Measurements from ENCODE around the gene GMPR. TPM values are rescaled to one million over a fixed set of nuclear protein-coding genes. Genes with fewer than 3 reads are reported as not detected.

Gene GMPR
- total RNA-seq, 1 experiment from 2014 or later, result 24.0 TPM

DNA sequence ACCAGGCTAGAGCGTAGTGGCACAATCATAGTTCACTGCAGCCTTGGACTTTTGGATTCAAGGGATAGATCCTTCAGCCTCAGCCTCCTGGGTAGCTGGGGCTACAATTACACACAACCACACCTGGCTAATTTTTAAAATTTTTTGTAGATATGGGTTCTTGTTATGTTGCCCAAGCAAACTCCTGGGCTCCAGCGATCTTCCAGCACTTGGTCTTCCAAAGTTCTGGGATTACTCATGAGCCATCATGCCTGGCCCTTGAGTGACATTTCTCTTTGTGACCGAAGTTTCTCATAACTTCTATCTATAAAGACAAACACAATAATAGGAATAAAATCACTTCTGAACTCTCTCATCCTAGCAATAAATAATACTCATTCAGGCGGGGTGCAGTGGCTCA lies 26.1 kb upstream of the GMPR start:
- no peaks in the 10 kb centered on the region for H3K79me2 ChIP-seq (ENCODE audit: insufficient read depth, low read length)
- intact Hi-C loops (cut with micrococcal nuclease), result no loop called here
- no peak overlapping the region for H3K9ac ChIP-seq (ENCODE audit: low read length)
- H4K20me1 ChIP-seq (ENCODE audit: insufficient read depth), result no peaks in the 10 kb centered on the region
- H3K27me3 ChIP-seq (ENCODE audit: insufficient read depth, low read length), result peaks cover 6% of the 10 kb centered on the region; the same call in 1 of the 2 replicates
- no peaks in the 10 kb centered on the region for H3K9me2 ChIP-seq (ENCODE audit: insufficient read depth)
- H3K9me3 ChIP-seq (ENCODE audit: control insufficient read depth in 1 of 2, insufficient read depth in 1 of 2, low read depth in 1 of 2, low read length in 2 of 2), result no peaks in the 10 kb centered on the region
- H3K36me3 ChIP-seq (ENCODE audit: control insufficient read depth in 1 of 2, insufficient read depth in 2 of 2, low read length in 2 of 2), result no peaks in the 10 kb centered on the region
- H3K4me2 ChIP-seq (ENCODE audit: low read length), result no peak overlapping the region
- H2AFZ ChIP-seq (ENCODE audit: low read depth, low read length, poor library complexity, severe bottlenecking), result no peak overlapping the region
- no peak overlapping the region for H3K4me3 ChIP-seq (replicated peaks in 1 of 2; ENCODE audit: low read depth in 1 of 2, low read length in 2 of 2)
- DNase-seq (ENCODE audit: low read depth, low spot score) (no peak), ATAC-seq (no peak)
- BruUV-seq (replicated peaks), result no TSS peak
- ChIA-PET CTCF (interaction anchor here (1.6 kb wide), 1 partner anchor 29 kb away, joined by 3 read pairs; no protein-coding TSS in a partner anchor), POLR2A (no interaction called here), RAD21 (ENCODE audit: low non-redundant PET in 1 of 2, low total read pairs in 2 of 2, uncharacterized antibody in 2 of 2, unreplicated experiment in 2 of 2) (no interaction called here)
- H3K4me1 ChIP-seq (ENCODE audit: control insufficient read depth in 1 of 2, insufficient read depth in 2 of 2, low read length in 2 of 2), result no peaks in the 10 kb centered on the region
- no peak overlapping the region for H3K27ac ChIP-seq (ENCODE audit: low read depth, low read length)
- TF ChIP-seq, protein P1, sequence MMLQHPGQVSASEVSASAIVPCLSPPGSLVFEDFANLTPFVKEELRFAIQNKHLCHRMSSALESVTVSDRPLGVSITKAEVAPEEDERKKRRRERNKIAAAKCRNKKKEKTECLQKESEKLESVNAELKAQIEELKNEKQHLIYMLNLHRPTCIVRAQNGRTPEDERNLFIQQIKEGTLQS (IDR thresholded peaks at IDR 0.05), result no peak
- TF ChIP-seq FOSL1 (IDR thresholded peaks at IDR 0.05; ENCODE audit: low read depth) (no peak), SIN3A (IDR thresholded peaks at IDR 0.05; ENCODE audit: low read depth) (no peak), ELF1 (IDR thresholded peaks at IDR 0.05; ENCODE audit: borderline replicate concordance, low read depth) (no peak), POLR2A (IDR thresholded peaks at IDR 0.05; ENCODE audit: borderline replicate concordance, extremely low read depth, insufficient read depth, insufficient read length) (no peak), SP1 (IDR thresholded peaks at IDR 0.05; ENCODE audit: low read depth) (no peak), ZNF274 (IDR thresholded peaks at IDR 0.05; ENCODE audit: low read depth, low read length) (no peak), ZFX (IDR thresholded peaks at IDR 0.05) (no peak), RAD21 (IDR thresholded peaks at IDR 0.05; ENCODE audit: low read depth) (no peak), SRF (IDR thresholded peaks at IDR 0.05; ENCODE audit: low read depth) (no peak), EZH2phosphoT487 (IDR thresholded peaks at IDR 0.05; ENCODE audit: borderline replicate concordance) (no peak), YY1 (IDR thresholded peaks at IDR 0.05; ENCODE audit: extremely low read depth, insufficient replicate concordance, low read depth, low read length) (no peak), CEBPB (IDR thresholded peaks at IDR 0.05; ENCODE audit: low read depth) (no peak), TCF7L2 (IDR thresholded peaks at IDR 0.05; ENCODE audit: borderline replicate concordance, extremely low read depth, insufficient read depth, insufficient read length) (no peak), JUND (IDR thresholded peaks at IDR 0.05) (no peak), POLR2AphosphoS5 (IDR thresholded peaks at IDR 0.05; ENCODE audit: low read depth, low read length) (no peak), CBX3 (IDR thresholded peaks at IDR 0.05; ENCODE audit: low read depth) (no peak)
- TF ChIP-seq, protein P2, sequence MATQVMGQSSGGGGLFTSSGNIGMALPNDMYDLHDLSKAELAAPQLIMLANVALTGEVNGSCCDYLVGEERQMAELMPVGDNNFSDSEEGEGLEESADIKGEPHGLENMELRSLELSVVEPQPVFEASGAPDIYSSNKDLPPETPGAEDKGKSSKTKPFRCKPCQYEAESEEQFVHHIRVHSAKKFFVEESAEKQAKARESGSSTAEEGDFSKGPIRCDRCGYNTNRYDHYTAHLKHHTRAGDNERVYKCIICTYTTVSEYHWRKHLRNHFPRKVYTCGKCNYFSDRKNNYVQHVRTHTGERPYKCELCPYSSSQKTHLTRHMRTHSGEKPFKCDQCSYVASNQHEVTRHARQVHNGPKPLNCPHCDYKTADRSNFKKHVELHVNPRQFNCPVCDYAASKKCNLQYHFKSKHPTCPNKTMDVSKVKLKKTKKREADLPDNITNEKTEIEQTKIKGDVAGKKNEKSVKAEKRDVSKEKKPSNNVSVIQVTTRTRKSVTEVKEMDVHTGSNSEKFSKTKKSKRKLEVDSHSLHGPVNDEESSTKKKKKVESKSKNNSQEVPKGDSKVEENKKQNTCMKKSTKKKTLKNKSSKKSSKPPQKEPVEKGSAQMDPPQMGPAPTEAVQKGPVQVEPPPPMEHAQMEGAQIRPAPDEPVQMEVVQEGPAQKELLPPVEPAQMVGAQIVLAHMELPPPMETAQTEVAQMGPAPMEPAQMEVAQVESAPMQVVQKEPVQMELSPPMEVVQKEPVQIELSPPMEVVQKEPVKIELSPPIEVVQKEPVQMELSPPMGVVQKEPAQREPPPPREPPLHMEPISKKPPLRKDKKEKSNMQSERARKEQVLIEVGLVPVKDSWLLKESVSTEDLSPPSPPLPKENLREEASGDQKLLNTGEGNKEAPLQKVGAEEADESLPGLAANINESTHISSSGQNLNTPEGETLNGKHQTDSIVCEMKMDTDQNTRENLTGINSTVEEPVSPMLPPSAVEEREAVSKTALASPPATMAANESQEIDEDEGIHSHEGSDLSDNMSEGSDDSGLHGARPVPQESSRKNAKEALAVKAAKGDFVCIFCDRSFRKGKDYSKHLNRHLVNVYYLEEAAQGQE (IDR thresholded peaks at IDR 0.05; ENCODE audit: low read depth), result no peak
- TF ChIP-seq, protein P3, sequence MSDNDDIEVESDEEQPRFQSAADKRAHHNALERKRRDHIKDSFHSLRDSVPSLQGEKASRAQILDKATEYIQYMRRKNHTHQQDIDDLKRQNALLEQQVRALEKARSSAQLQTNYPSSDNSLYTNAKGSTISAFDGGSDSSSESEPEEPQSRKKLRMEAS (IDR thresholded peaks at IDR 0.05), result no peak
- TF ChIP-seq, protein P4, sequence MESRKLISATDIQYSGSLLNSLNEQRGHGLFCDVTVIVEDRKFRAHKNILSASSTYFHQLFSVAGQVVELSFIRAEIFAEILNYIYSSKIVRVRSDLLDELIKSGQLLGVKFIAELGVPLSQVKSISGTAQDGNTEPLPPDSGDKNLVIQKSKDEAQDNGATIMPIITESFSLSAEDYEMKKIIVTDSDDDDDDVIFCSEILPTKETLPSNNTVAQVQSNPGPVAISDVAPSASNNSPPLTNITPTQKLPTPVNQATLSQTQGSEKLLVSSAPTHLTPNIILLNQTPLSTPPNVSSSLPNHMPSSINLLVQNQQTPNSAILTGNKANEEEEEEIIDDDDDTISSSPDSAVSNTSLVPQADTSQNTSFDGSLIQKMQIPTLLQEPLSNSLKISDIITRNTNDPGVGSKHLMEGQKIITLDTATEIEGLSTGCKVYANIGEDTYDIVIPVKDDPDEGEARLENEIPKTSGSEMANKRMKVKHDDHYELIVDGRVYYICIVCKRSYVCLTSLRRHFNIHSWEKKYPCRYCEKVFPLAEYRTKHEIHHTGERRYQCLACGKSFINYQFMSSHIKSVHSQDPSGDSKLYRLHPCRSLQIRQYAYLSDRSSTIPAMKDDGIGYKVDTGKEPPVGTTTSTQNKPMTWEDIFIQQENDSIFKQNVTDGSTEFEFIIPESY (IDR thresholded peaks at IDR 0.05; ENCODE audit: extremely low read depth, insufficient replicate concordance, low read length), result no peak
